GM18505 (cell line): ENCODE results near the gene C5AR2.
"Not testable (repeated sequence)": the region's sequence is repeated elsewhere in the genome, so short reads cannot be mapped to it uniquely, and the experiment has no call there.

Experiments
- ATAC-seq: cut with Tn5 transposase; IDR thresholded peaks from one replicate; pipeline ENCODE4 v1.9.1; 2021; ENCODE audit not compliant: unreplicated experiment
- POLR2A ChIP-seq: IDR thresholded peaks from 4 replicates; pipeline ENCODE4 v1.6.1; 2011; ENCODE audit warnings: borderline replicate concordance; ENCODE audit not compliant: insufficient read depth, insufficient read length; ENCODE audit errors: extremely low read depth

C5AR2 gene

DNA sequence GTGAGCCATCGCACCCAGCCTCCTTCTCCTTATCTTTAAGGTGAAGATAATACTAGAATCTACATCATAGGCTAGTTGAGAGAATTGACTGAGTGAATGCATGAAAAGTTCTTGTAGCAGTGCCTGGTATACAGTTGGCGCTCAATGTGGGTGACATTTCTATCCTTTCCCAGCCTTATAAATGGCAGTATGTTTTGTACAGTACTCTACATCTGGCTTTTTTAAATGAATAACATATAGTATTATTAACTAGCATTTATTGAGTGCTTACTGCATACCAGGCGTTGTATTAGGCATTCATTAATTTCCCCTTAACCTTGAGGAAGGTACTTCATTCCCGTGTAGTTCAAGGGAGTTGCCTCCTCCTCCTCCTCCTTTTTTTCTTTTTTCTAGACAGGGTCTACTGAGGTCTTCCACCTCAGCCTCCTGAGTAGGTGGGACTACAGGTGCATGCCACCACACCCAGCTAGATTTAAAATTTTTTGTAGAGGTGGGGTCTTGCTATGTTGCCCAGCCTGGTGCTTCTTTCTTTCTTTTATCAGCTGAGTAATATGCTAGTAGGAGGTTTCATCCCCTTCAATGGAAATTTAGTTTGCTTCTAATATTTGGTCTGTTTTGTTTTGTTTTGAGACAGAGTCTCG, 19.5 kb upstream of the C5AR2 start:
- TF ChIP-seq POLR2A: no peak
- no peak for ATAC-seq

DNA sequence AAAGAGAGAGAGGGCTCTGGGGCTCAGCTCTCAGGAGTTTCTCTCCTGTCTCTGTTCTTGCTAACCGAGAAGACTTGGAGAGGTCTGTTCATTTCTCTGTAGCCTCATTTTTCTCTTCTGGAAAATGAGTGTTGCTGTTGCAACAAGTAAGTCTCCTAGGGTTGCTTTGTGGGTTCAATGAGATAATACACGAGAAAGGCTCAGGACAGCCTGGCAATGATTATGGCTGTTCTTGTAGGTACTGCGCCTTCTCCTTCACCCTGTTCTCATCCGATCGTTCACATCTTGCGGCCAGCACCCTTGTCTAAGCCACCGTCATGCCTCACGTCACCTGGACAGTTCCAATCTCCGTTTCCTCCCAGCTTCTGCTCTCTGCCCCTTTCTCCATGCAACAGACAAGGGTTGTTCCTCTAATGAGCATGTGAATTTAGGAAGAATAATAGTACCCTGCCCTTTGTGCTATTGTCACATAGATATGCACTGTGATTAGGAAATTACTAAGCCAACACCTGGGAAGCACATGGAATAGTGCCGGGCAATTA, 18.1 kb upstream of the C5AR2 start:
- no peak for TF ChIP-seq POLR2A
- ATAC-seq: no peak

DNA sequence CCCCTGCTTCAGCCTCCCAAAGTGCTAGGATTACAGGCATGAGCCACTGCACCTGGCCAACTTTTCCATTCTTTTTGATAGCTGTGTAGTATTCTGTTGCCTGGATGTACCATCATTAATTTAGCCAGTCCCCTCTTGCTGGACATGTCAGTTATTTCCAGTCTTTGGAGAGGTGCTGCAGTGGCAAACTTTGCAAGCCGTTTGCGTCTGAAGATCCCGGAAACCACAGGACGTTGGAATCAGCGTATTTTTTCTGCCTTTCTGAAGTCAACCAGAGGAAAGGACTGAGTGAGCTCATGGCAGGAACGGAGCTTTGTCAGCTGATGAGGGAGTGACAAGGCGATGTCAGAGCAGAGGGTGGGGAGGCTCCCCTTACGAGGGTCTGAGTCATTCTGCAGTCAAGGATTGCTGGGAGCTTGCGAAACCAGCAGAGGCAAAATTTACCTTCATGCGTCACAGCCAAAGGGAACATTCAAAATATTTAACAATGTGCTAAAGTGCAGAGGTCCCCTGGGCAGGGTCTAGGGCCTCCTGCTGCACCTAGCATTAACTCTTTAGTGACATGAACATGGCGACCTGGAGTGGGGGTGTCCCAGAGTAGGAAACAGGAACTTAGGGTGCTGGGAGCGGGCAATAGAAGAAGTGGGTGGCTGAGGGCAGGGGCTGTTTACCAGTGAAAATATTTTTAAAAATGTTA, 16.7 kb upstream of the C5AR2 start:
- no peak for ATAC-seq
- no peak for TF ChIP-seq POLR2A

DNA sequence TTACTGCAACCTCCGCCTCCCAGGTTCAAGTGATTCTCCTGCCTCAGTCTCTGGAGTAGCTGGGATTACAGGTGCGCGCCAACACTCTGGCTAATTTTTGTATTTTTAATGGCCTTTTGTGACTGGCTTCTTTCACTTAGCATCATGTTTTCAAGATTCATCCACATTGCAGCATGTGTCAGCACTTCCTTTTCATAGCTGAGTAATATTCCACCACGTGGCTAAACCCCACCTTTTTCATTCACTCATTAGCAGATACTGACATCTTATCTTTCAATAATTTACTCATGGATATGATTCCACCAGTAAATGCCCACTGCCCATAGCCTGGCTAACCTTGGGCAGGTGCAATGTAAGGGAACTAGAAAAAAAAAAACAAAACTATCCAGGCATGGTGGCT, 15.5 kb upstream of the C5AR2 start:
- ATAC-seq: no peak
- no peak for TF ChIP-seq POLR2A

DNA sequence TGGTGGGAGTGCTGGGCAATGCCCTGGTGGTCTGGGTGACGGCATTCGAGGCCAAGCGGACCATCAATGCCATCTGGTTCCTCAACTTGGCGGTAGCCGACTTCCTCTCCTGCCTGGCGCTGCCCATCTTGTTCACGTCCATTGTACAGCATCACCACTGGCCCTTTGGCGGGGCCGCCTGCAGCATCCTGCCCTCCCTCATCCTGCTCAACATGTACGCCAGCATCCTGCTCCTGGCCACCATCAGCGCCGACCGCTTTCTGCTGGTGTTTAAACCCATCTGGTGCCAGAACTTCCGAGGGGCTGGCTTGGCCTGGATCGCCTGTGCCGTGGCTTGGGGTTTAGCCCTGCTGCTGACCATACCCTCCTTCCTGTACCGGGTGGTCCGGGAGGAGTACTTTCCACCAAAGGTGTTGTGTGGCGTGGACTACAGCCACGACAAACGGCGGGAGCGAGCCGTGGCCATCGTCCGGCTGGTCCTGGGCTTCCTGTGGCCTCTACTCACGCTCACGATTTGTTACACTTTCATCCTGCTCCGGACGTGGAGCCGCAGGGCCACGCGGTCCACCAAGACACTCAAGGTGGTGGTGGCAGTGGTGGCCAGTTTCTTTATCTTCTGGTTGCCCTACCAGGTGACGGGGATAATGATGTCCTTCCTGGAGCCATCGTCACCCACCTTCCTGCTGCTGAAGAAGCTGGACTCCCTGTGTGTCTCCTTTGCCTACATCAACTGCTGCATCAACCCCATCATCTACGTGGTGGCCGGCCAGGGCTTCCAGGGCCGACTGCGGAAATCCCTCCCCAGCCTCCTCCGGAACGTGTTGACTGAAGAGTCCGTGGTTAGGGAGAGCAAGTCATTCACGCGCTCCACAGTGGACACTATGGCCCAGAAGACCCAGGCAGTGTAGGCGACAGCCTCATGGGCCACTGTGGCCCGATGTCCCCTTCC, 11.8 kb upstream of the C5AR2 start:
- ATAC-seq: no peak
- TF ChIP-seq POLR2A: no peak

DNA sequence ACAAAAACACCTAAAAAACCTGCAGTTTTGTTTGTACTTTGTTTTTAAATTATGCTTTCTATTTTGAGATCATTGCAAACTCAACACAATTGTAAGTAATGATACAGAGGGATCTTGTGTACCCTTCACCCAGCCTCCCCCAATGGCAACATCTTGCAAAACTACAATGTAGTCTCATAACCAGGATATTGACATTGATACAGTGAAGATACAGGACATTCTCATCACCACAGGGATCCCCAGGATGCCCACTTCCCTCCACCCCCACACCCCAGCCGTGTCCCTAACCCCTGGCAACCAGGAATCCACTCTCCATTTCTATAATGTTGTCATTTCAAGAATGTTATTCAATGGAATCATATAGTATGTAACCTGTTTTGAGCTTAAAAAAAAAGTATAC, 10.3 kb upstream of the C5AR2 start:
- no peak for TF ChIP-seq POLR2A
- no peak for ATAC-seq

DNA sequence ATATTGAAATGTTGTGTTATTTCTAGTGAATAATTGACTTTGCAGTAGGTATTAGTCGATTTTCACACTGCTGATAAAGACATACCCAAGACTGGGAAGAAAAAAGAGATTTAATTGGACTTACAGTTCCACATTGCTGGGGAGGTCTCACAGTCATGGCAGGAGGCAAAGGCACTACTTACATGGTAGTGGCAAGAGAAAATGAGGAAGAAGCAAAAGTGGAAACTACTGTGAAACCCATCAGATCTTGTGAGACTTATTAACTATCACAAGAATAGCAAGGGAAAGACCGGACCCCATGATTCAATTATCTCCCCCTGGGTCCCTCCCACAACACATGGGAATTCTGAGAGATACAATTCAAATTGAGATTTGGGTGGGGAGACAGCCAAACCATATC, 9.9 kb upstream of the C5AR2 start:
- no peak for ATAC-seq
- no peak for TF ChIP-seq POLR2A

DNA sequence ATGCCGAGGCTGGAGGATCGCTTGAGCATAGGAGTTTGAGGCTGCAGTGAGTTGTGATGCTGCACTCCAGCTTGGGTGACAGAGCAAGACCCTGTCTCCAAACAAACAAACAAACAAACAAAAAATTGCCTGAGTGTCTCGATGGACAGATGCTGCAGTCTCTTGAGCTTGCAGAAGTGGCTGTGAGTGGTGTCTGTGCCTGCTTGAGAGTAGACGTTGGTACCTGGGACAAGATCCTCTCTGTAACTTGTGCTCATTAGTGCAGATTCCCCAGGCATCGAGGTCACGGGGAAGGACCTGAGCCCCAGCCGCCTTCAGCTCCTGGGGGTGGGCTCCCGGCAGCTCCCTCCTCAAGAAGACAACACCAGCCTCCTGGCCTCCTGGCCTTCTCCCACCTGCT, 8.6 kb upstream of the C5AR2 start:
- no peak for ATAC-seq
- no peak for TF ChIP-seq POLR2A

DNA sequence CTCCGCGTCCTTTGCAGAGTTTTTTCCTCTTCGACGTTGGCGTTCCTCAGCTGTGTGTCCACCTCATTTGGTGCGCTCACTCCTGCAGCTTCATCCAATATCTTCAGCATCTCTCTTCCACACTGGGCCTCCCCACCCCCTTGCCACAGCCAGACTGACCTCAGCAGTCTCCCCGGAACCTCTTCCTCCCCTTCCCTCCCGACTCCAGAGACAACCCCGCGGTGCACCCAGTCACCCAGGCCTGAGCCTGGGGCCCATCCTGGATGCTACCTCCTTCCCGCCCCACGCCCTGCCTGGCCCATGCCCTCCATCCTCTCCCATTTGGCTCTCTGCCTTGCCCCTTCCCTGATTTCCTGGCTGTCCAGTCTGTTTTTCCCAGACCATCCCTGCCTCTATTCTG, 8.1 kb upstream of the C5AR2 start:
- ATAC-seq: no peak
- no peak for TF ChIP-seq POLR2A

DNA sequence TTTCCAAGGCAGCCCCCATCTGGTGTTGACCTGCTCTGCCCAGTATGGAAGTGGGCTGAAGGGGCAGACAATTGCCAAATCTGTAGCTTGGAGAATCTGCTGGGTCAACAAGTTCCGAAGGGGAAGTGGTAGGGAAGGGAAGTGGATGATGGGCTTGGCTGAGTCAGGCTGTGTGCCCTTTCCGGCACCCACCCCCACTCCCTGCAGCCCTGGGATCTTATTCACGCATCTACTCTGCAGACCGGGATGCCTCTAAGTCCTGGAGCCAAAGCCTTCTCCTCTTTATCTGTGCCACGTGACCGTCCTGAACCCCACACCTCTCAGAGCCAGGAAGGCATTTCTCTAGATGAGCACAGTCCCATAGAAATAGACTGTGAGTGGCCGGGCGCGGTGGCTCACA, 7.5 kb upstream of the C5AR2 start:
- ATAC-seq: no peak

DNA sequence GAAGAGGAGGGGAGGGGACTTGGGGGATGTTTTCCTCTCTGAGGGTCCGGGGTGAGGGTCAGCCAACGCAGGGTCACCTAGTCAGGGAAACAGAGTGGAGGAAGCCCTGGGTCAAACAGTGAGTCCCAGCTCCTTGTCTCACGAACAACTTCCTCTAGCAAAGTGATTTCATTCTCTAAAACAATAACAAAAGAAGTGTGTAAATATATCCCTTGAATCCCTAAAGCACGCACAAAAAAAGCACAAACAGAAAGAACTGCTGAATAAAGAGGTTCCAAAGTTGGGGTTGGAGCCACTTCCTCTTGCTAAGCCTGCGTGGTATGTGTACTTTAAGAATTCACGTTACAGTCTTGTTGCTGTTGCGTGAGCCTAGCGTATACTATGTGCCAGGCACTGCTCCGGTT, 1.5 kb upstream of the C5AR2 start:
- no peak for TF ChIP-seq POLR2A
- ATAC-seq: no peak

More for the DNA sequence above, 7.5 kb upstream of the C5AR2 start:
- no peak for TF ChIP-seq POLR2A

DNA sequence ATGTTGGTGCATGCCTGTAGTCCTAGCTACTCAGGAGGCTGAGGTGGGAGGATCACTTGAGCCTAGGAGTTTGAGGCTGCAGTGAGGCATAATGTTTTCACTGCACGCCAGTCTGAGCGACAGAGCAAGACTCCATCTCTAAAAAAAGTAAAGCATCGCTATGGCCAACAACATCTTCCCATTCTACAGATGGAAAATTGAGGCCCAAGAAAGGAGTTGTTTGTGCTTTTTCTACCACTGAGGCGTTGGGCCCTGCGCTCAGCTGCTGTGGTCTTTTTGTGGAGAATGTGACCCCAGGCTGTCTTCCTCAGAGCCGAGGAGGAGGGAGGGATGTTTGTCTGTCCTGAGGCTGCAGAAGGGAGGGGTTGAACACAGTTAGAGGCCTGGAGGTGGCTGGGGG, 485 bp upstream of the C5AR2 start:
- no peak for TF ChIP-seq POLR2A
- no peak for ATAC-seq

DNA sequence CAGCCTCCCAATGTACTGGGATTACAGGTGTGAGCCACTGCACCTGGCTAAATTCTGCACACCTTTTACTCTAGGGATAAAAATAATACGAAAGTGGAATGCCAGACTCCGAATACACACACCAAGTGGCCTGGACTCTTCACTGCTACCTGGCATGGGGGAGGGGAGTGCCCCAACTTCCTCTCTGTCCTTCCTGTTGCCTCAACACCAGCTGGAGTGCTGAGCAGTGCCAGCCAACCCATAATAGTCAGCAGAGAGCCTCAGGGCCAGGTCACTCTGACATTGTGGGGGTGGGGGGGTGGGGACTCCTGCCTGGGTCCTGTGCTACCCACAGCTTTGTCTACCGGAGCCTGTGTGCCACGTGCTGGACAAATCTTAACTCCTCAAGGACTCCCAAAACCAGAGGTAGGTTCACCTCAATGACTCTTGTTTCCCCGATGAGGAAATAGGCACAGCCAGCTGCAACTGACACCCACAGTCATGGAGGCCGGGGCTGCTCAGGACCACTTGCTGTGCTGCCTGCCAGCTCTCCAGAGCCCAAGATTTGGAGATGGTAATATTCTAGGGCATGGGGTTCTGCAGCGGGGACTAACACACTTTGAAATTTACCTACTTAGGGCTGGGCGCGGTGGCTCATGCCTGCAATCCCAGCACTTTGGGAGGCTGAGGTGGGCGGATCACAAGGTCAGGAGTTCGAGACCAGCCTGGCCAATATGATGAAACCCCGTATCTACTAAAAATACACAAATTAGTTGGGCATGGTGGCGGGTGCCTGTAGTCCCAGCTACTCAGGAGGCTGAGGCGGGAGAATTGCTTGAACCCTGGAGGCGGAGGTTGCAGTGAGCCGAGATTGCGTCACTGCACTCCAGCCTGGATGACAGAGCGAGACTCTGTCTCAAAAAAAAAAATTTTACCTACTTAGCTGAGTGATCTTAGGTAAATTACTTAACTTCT, 5.1 kb downstream of the C5AR2 start:
- ATAC-seq: not testable (repeated sequence)
